Panc1 (cell line): ENCODE results near the gene C6orf132. TPM values are rescaled to one million over a fixed set of nuclear protein-coding genes. Genes with fewer than 3 reads are reported as not detected.
A peak's percentile ranks its signal among the peaks of the same experiment; 100 is the strongest.
"Not testable (repeated sequence)": the region's sequence is repeated elsewhere in the genome, so short reads cannot be mapped to it uniquely, and the experiment has no call there.

Source experiments
- ATAC-seq: fragments of 200-7000 bp; cut with Tn5 transposase; 2 replicates; pipeline ENCODE4 v1.9.1; 2020; ENCODE audit warnings: mild to moderate bottlenecking, moderate library complexity
- BruUV-seq: library from RNA; stranded (reverse); fragments of 400-500 nt; replicated peaks from 2 replicates; lab custom pipeline; 2021; lab: Mats Ljungman, UMichigan
- CTCF ChIA-PET: fragments of 300-600 bp; sonication (Branson Sonifier 250); formaldehyde crosslinking; loops from one replicate; lab custom pipeline; 2022; ENCODE audit warnings: antibody characterized with exemption; lab: Charles Lee
- POLR2A ChIA-PET: fragments of 300-600 bp; sonication (Branson Sonifier 250); formaldehyde crosslinking; loops from one replicate; lab custom pipeline; 2022; ENCODE audit warnings: antibody characterized with exemption; lab: Charles Lee
- DNase-seq: peaks from one replicate; pipeline ENCODE4 v3.0.0-alpha.2; 2010; ENCODE audit warnings: low read depth, low spot score
- H3K27ac ChIP-seq: 2 replicates; pipeline ENCODE4 v1.5.1; 2011; ENCODE audit warnings: mild to moderate bottlenecking, low read length, inconsistent platforms
- H3K27me3 ChIP-seq: fragments of 200-500 bp; sonication (Bioruptor generic); 2 replicates; pipeline ENCODE4 v1.6.0; 2014; ENCODE audit warnings: low read length, inconsistent platforms; ENCODE audit not compliant: control insufficient read depth, insufficient read depth
- H3K36me3 ChIP-seq: fragments of 200-500 bp; sonication (Bioruptor generic); 2 replicates; pipeline ENCODE4 v1.5.1; 2014; ENCODE audit warnings: inconsistent platforms, mild to moderate bottlenecking, low read length, moderate library complexity; ENCODE audit not compliant: control insufficient read depth, insufficient read depth
- H3K4me1 ChIP-seq: 2 replicates; pipeline ENCODE4 v1.5.1; 2011; ENCODE audit warnings: inconsistent platforms, mild to moderate bottlenecking, low read length, moderate library complexity; ENCODE audit not compliant: control insufficient read depth, insufficient read depth
- H3K4me3 ChIP-seq, 2 experiments: 2 replicates each; pipeline ENCODE4 v1.5.1; 2011 to 2012; ENCODE audit warnings: low read depth in 2 of 2, low read length in 2 of 2, mild to moderate bottlenecking in 2 of 2, inconsistent platforms in 1 of 2, moderate library complexity in 1 of 2
- H3K9me3 ChIP-seq: fragments of 200-500 bp; sonication (Bioruptor generic); 2 replicates; pipeline ENCODE4 v1.5.1; 2014; ENCODE audit warnings: low read depth, mild to moderate bottlenecking, inconsistent platforms, low read length, moderate library complexity; ENCODE audit not compliant: control insufficient read depth, insufficient read depth
- POLR2AphosphoS5 ChIP-seq: IDR thresholded peaks from 2 replicates; pipeline ENCODE4 v1.6.1; 2012; ENCODE audit warnings: mild to moderate bottlenecking, low read depth, low read length, moderate library complexity
- REST ChIP-seq, 2 experiments: IDR thresholded peaks; 2 replicates each; pipeline ENCODE4 v1.6.1; 2011 to 2012; ENCODE audit warnings: low read depth in 2 of 2, control low read depth in 1 of 2, low read length in 1 of 2, mild to moderate bottlenecking in 1 of 2, moderate library complexity in 1 of 2; ENCODE audit not compliant: insufficient read depth in 1 of 2
- SIN3A ChIP-seq: IDR thresholded peaks from 2 replicates; pipeline ENCODE4 v1.6.1; 2012; ENCODE audit warnings: low read depth, mild to moderate bottlenecking, low read length, moderate library complexity, borderline replicate concordance; ENCODE audit not compliant: insufficient read depth
- TCF7L2 ChIP-seq: IDR thresholded peaks from 2 replicates; pipeline ENCODE4 v1.6.1; 2011; ENCODE audit warnings: mild to moderate bottlenecking, low read depth, low read length, inconsistent platforms
- in situ Hi-C: cut with HindIII; loops from 2 replicates; pipeline ENCODE4 v1.10.0; 2016; ENCODE audit warnings: low sequenced_read_pairs, low pct_unique_long_range_greater_than_20kb
- intact Hi-C: fragments of 100-400 bp; cut with micrococcal nuclease; formaldehyde crosslinking; loops from one replicate; pipeline ENCODE4 v1.10.0; 2022; ENCODE audit not compliant: unreplicated experiment
- total RNA-seq: library from RNA; stranded (reverse); gene quantifications from one replicate; pipeline ENCODE4 v1.2.1, GENCODE V29; 2021; ENCODE audit not compliant: unreplicated experiment
- TF ChIP-seq, protein P1 (sequence below): fragments of 450-650 bp; IDR thresholded peaks from 2 replicates; pipeline ENCODE4 v1.5.1; 2017; ENCODE audit warnings: mild to moderate bottlenecking

The C6orf132 gene
- total RNA-seq, 1 experiment from 2014 or later = 12.9 TPM

GRCh38 chr6:42171813-42172581 is 29.6 kb upstream of the C6orf132 start:
- Histone ChIP-seq H3K4me1 (peaks cover under 1% of the 10 kb centered on the region; the same call in 1 of the 2 replicates), H3K9me3 (no peaks in the 10 kb centered on the region), H3K27ac (no peak overlapping the region), H3K4me3 (no peak overlapping the region), H3K36me3 (no peaks in the 10 kb centered on the region), H3K27me3 (no peaks in the 10 kb centered on the region)
- CTCF ChIA-PET = no interaction called here
- POLR2A ChIA-PET = no interaction called here
- TF ChIP-seq SIN3A (no peak), POLR2AphosphoS5 (no peak), REST (IDR thresholded peaks at IDR 0.05; ENCODE audit: insufficient read depth in 1 of 2, low read depth in 2 of 2, low read length in 1 of 2) (no peak), TCF7L2 (no peak)
- TF ChIP-seq, protein P1, sequence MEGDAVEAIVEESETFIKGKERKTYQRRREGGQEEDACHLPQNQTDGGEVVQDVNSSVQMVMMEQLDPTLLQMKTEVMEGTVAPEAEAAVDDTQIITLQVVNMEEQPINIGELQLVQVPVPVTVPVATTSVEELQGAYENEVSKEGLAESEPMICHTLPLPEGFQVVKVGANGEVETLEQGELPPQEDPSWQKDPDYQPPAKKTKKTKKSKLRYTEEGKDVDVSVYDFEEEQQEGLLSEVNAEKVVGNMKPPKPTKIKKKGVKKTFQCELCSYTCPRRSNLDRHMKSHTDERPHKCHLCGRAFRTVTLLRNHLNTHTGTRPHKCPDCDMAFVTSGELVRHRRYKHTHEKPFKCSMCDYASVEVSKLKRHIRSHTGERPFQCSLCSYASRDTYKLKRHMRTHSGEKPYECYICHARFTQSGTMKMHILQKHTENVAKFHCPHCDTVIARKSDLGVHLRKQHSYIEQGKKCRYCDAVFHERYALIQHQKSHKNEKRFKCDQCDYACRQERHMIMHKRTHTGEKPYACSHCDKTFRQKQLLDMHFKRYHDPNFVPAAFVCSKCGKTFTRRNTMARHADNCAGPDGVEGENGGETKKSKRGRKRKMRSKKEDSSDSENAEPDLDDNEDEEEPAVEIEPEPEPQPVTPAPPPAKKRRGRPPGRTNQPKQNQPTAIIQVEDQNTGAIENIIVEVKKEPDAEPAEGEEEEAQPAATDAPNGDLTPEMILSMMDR = no peak
- ATAC-seq (no peak), DNase-seq (no peak)
- BruUV-seq = no TSS peak
- intact Hi-C loops (no loop called here), in situ Hi-C loops (no loop called here)

DNA sequence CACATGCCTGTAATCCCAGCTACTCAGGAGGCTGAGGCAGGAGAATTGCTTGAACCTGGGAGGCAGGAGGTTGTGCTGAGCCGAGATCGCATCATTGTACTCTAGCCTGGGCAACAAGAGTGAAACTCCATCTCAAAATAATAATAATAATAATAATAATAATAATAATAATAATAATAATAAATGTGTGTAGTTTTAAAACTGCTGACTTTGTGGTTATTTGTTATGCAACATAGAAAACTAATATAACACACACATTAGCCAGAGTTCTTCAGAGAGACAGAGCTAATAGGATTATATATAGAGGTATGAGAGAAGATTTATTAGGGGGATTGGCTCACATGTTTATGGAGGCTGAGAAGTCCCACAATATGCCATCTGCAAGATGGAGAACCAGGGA is 27.4 kb upstream of the C6orf132 start:
- H3K4me1 ChIP-seq, H3K9me3 ChIP-seq, ATAC-seq, H3K4me3 ChIP-seq, H3K27me3 ChIP-seq, CTCF ChIA-PET, intact Hi-C loops, DNase-seq, POLR2A ChIA-PET, H3K36me3 ChIP-seq, H3K27ac ChIP-seq, in situ Hi-C loops, BruUV-seq: not testable (repeated sequence)

- DNase-seq (no peak), ATAC-seq (no peak)
- in situ Hi-C loops (no loop called here), intact Hi-C loops (no loop called here)
- no TSS peak for BruUV-seq
- H3K36me3 ChIP-seq = no peaks in the 10 kb centered on the region
- peak overlapping the region; percentile 59; the same call in 1 of the 2 replicates for H3K27ac ChIP-seq
- H3K4me1 ChIP-seq = peaks cover 9% of the 10 kb centered on the region
- H3K4me3 ChIP-seq = no peak overlapping the region
- ChIA-PET CTCF (no interaction called here), POLR2A (no interaction called here)
- no peaks in the 10 kb centered on the region for H3K9me3 ChIP-seq
- TF ChIP-seq SIN3A = no peak
- TF ChIP-seq POLR2AphosphoS5 = no peak
- TF ChIP-seq TCF7L2 = no peak
- TF ChIP-seq, protein P1 = no peak
- no peak for TF ChIP-seq REST (IDR thresholded peaks at IDR 0.05; ENCODE audit: insufficient read depth in 1 of 2, low read depth in 2 of 2, low read length in 1 of 2)
- H3K27me3 ChIP-seq = no peaks in the 10 kb centered on the region
Measured at GRCh38 chr6:42168650-42169049, 26.2 kb upstream of the C6orf132 start.
